Mesenchymal stem cell (in vitro differentiated cells and primary cell): ENCODE measurements around the gene C2orf74.

Source experiments
- DNase-seq: peaks from one replicate; pipeline ENCODE4 v3.0.0-alpha.2; 2013
- H2AFZ ChIP-seq: one replicate; pipeline ENCODE4 v1.6.1; 2013; ENCODE audit warnings: low read depth, mild to moderate bottlenecking, control low read depth, inconsistent platforms, low read length, moderate library complexity
- H2AK5ac ChIP-seq: 2 replicates; pipeline ENCODE4 v1.6.1; 2013; ENCODE audit warnings: low read length, moderate library complexity, mild to moderate bottlenecking, inconsistent platforms; ENCODE audit not compliant: severe bottlenecking
- H2BK120ac ChIP-seq: one replicate; pipeline ENCODE4 v1.6.1; 2013; ENCODE audit warnings: low read depth, mild to moderate bottlenecking, inconsistent platforms, low read length, moderate library complexity
- H2BK12ac ChIP-seq, 2 experiments: one replicate each; pipeline ENCODE4 v1.6.1; 2013; ENCODE audit warnings: inconsistent platforms in 2 of 2, low read length in 2 of 2, mild to moderate bottlenecking in 2 of 2, moderate library complexity in 2 of 2, control low read depth in 1 of 2
- H2BK15ac ChIP-seq: one replicate; pipeline ENCODE4 v1.6.1; 2013; ENCODE audit warnings: mild to moderate bottlenecking, low read depth, inconsistent platforms; ENCODE audit not compliant: poor library complexity, severe bottlenecking
- H2BK5ac ChIP-seq: 2 replicates; pipeline ENCODE4 v1.6.1; 2013; ENCODE audit warnings: low read depth, mild to moderate bottlenecking, low read length, control low read depth, inconsistent platforms; ENCODE audit not compliant: poor library complexity, severe bottlenecking
- H3K14ac ChIP-seq, 2 experiments: one replicate each; pipeline ENCODE4 v1.6.1; 2013; ENCODE audit warnings: inconsistent platforms in 2 of 2, low read length in 2 of 2, control low read depth in 1 of 2, mild to moderate bottlenecking in 1 of 2, moderate library complexity in 1 of 2
- H3K18ac ChIP-seq, 2 experiments: one replicate each; pipeline ENCODE4 v1.6.1; 2013; ENCODE audit warnings: inconsistent platforms in 2 of 2, low read length in 2 of 2, control low read depth in 1 of 2, low read depth in 1 of 2, mild to moderate bottlenecking in 1 of 2
- H3K23ac ChIP-seq, 2 experiments: one replicate each; pipeline ENCODE4 v1.6.1; 2013; ENCODE audit warnings: inconsistent platforms in 2 of 2, low read length in 2 of 2, mild to moderate bottlenecking in 2 of 2, moderate library complexity in 2 of 2, control low read depth in 1 of 2
- H3K27ac ChIP-seq: 2 replicates; pipeline ENCODE4 v1.5.1; 2013; ENCODE audit warnings: mild to moderate bottlenecking, moderate library complexity, low read length, control low read depth, inconsistent platforms; ENCODE audit not compliant: poor library complexity, severe bottlenecking
- H3K27me3 ChIP-seq, 2 experiments: 2 replicates each; pipeline versions ENCODE4 v1.6.1 to v1.7.0; 2013; ENCODE audit warnings: low read length in 2 of 2, mild to moderate bottlenecking in 2 of 2, moderate library complexity in 2 of 2, control low read depth in 1 of 2, inconsistent platforms in 1 of 2; ENCODE audit not compliant: control insufficient read depth in 1 of 2, insufficient read depth in 1 of 2
- H3K36me3 ChIP-seq, 2 experiments: 2 replicates each; pipeline versions ENCODE4 v1.6.1 to v1.7.0; 2013; ENCODE audit warnings: low read length in 2 of 2, control low read depth in 1 of 2, inconsistent platforms in 1 of 2, low read depth in 1 of 2, mild to moderate bottlenecking in 1 of 2; ENCODE audit not compliant: insufficient read depth in 2 of 2, control insufficient read depth in 1 of 2
- H3K4ac ChIP-seq, 2 experiments: one replicate each; pipeline ENCODE4 v1.6.1; 2013; ENCODE audit warnings: inconsistent platforms in 2 of 2, low read length in 2 of 2, mild to moderate bottlenecking in 2 of 2, moderate library complexity in 2 of 2, control low read depth in 1 of 2, low read depth in 1 of 2
- H3K4me1 ChIP-seq: 2 replicates; pipeline ENCODE4 v1.6.1; 2013; ENCODE audit warnings: low read depth, low read length, control low read depth; ENCODE audit not compliant: control insufficient read depth, insufficient read depth
- H3K4me2 ChIP-seq: 2 replicates; pipeline ENCODE4 v1.6.1; 2013; ENCODE audit warnings: low read length, mild to moderate bottlenecking, inconsistent platforms; ENCODE audit not compliant: poor library complexity, severe bottlenecking
- H3K4me3 ChIP-seq, 2 experiments: 2 replicates each; pipeline versions ENCODE4 v1.5.1 to v1.7.0; 2013; ENCODE audit warnings: low read length in 2 of 2, mild to moderate bottlenecking in 2 of 2, control low read depth in 1 of 2, low read depth in 1 of 2; ENCODE audit not compliant: insufficient read depth in 1 of 2
- H3K79me1 ChIP-seq: replicated peaks from 2 replicates; pipeline ENCODE4 v1.6.1; 2013; ENCODE audit warnings: mild to moderate bottlenecking, control low read depth, low read length, inconsistent platforms; ENCODE audit not compliant: poor library complexity, severe bottlenecking
- H3K9ac ChIP-seq: 2 replicates; pipeline ENCODE4 v1.7.0; 2013; ENCODE audit warnings: mild to moderate bottlenecking, low read length, moderate library complexity
- H3K9me3 ChIP-seq: 2 replicates; pipeline ENCODE4 v1.7.0; 2013; ENCODE audit warnings: mild to moderate bottlenecking, low read length; ENCODE audit not compliant: control insufficient read depth
- H4K8ac ChIP-seq: one replicate; pipeline ENCODE4 v1.6.1; 2013; ENCODE audit warnings: inconsistent platforms, mild to moderate bottlenecking, low read length, moderate library complexity
- H4K91ac ChIP-seq: one replicate; pipeline ENCODE4 v1.6.1; 2013; ENCODE audit warnings: mild to moderate bottlenecking, low read length, inconsistent platforms
- WGBS: methylation state at CpG from one replicate; pipeline ENCODE4 v1.1.7; 2013; ENCODE audit warnings: mixed read lengths; 5-methylcytosine and 5-hydroxymethylcytosine counted together

The C2orf74 gene

GRCh38 chr2:61196671-61197070 lies 34.7 kb downstream of the C2orf74 start:
- Histone ChIP-seq H3K4me3 (no peak overlapping the region), H3K4me2 (no peak overlapping the region), H4K8ac (no peak overlapping the region), H3K4ac (no peak overlapping the region), H2BK12ac (no peak overlapping the region), H3K23ac (no peak overlapping the region), H2BK120ac (no peak overlapping the region), H3K27ac (no peak overlapping the region), H3K9me3 (no peaks in the 10 kb centered on the region), H2BK15ac (no peak overlapping the region), H3K79me1 (peaks cover 6% of the 10 kb centered on the region), H4K91ac (no peak overlapping the region), H2AK5ac (no peak overlapping the region), H3K36me3 (peaks cover 19 to 77% of the 10 kb centered on the region in 2 experiments), H3K9ac (no peak overlapping the region), H3K14ac (no peak overlapping the region), H3K27me3 (no peaks in the 10 kb centered on the region), H3K18ac (no peak overlapping the region), H2AFZ (no peak overlapping the region), H2BK5ac (no peak overlapping the region), H3K4me1 (no peaks in the 10 kb centered on the region)
- 93% methylated on average over 3 of the region's 7 CpGs for WGBS
- DNase-seq: no peak

GRCh38 chr2:61205132-61205531 lies 43.1 kb downstream of the C2orf74 start:
- H4K91ac ChIP-seq: no peak overlapping the region
- no peak overlapping the region for H3K4ac ChIP-seq
- 96% methylated on average over 2 of the region's 7 CpGs for WGBS
- H2AK5ac ChIP-seq: no peak overlapping the region
- no peak overlapping the region for H3K18ac ChIP-seq
- H2BK120ac ChIP-seq: no peak overlapping the region
- H3K36me3 ChIP-seq: peaks cover 11 to 98% of the 10 kb centered on the region in 2 experiments
- H3K9ac ChIP-seq: no peak overlapping the region
- H3K27ac ChIP-seq: no peak overlapping the region
- no peaks in the 10 kb centered on the region for H3K9me3 ChIP-seq
- H3K4me1 ChIP-seq: no peaks in the 10 kb centered on the region
- no peak overlapping the region for H3K4me2 ChIP-seq
- DNase-seq: no peak
- H2BK15ac ChIP-seq: no peak overlapping the region
- H2BK5ac ChIP-seq: no peak overlapping the region
- peaks cover 11% of the 10 kb centered on the region for H3K79me1 ChIP-seq
- no peaks in the 10 kb centered on the region for H3K27me3 ChIP-seq
- no peak overlapping the region for H3K23ac ChIP-seq
- H3K4me3 ChIP-seq: no peak overlapping the region
- H2AFZ ChIP-seq: no peak overlapping the region
- no peak overlapping the region for H3K14ac ChIP-seq
- no peak overlapping the region for H2BK12ac ChIP-seq
- no peak overlapping the region for H4K8ac ChIP-seq

DNA sequence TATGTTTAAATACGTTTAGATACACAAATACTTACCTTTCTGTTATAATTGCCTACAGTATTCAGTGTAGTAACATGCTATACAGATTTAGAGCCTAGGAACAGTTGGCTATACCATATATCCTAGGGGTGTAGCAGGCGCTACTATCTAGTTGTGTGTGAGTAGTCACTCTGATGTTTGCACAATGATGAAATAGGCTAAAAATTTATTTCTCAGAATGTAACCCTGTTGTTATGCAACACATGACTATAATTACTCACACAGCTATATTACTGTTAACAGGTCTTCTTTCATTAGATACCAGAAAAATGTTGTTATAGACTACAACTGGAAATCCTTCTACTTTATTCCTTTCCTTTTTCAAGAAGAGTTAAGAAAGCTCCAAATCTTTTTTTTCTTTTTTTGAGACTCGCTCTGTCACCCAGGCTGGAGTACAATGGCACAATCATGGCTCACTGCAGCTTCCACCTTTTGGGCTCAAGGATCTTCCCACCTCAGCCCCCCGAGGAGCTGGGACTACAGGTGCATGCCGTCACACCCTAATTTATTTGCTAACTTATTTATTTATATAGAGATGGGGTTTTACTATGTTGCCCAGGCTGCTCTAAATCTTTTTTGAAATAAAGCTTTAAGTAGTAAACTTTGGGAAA lies 48.5 kb downstream of the C2orf74 start:
- H3K4me3 ChIP-seq: no peak overlapping the region
- no peak overlapping the region for H2AK5ac ChIP-seq
- no peak overlapping the region for H2BK12ac ChIP-seq
- H3K4me2 ChIP-seq: no peak overlapping the region
- H3K18ac ChIP-seq: no peak overlapping the region
- no peak overlapping the region for H3K23ac ChIP-seq
- H4K91ac ChIP-seq: no peak overlapping the region
- H2BK120ac ChIP-seq: no peak overlapping the region
- H3K9ac ChIP-seq: peak overlapping the region; percentile 43
- H3K79me1 ChIP-seq: peaks cover 13% of the 10 kb centered on the region
- peaks cover 13 to 89% of the 10 kb centered on the region in 2 experiments for H3K36me3 ChIP-seq
- WGBS: 97% methylated on average over 1 of the region's 5 CpGs
- H3K27ac ChIP-seq: no peak overlapping the region
- no peak overlapping the region for H2BK15ac ChIP-seq
- H3K9me3 ChIP-seq: no peaks in the 10 kb centered on the region
- H3K4ac ChIP-seq: no peak overlapping the region
- H3K4me1 ChIP-seq: peaks cover 2% of the 10 kb centered on the region
- no peaks in the 10 kb centered on the region for H3K27me3 ChIP-seq
- no peak overlapping the region for H3K14ac ChIP-seq
- H2AFZ ChIP-seq: no peak overlapping the region
- DNase-seq: peak; percentile 70
- H4K8ac ChIP-seq: no peak overlapping the region
- no peak overlapping the region for H2BK5ac ChIP-seq

DNA sequence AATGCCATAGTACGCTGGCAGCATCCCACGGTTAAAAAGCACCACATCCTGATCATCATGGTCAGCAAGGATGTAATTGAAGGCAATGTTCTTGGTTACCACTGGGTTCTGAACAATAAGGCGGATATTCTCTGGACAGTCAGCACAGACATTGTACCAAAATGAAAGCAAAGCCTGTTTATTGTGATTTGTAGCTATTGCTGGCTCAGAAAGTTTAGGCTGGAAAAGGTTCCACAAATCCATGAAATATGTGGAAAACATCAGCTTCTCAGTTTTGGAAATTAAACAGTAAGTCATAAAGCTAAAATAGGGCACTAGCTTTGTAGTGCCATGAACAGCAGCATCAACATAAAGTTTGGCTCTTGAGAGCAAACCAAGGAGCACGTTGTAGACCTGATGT lies 52.2 kb downstream of the C2orf74 start:
- Histone ChIP-seq H3K27me3 (no peaks in the 10 kb centered on the region), H3K4me1 (peaks cover 2% of the 10 kb centered on the region), H2BK120ac (no peak overlapping the region), H3K14ac (no peak overlapping the region), H2BK5ac (no peak overlapping the region), H3K79me1 (peaks cover 9% of the 10 kb centered on the region), H2BK15ac (no peak overlapping the region), H3K23ac (no peak overlapping the region), H3K36me3 (peaks cover 11 to 83% of the 10 kb centered on the region in 2 experiments), H3K9me3 (no peaks in the 10 kb centered on the region), H3K4me2 (no peak overlapping the region), H3K4me3 (no peak overlapping the region), H2AK5ac (no peak overlapping the region), H4K8ac (no peak overlapping the region), H3K18ac (no peak overlapping the region), H4K91ac (no peak overlapping the region), H3K4ac (no peak overlapping the region), H2AFZ (no peak overlapping the region), H3K27ac (no peak overlapping the region), H3K9ac (no peak overlapping the region), H2BK12ac (no peak overlapping the region)
- DNase-seq: no peak
- WGBS: 96% methylated on average over 4 of the region's 4 CpGs
